Measurements from ENCODE around the gene FGFR3.

- TF ChIP-seq CTCF (IDR thresholded peaks at IDR 0.05; ENCODE audit: low read length) = no peak
- no peak for TF ChIP-seq EZH2 (IDR thresholded peaks at IDR 0.05; ENCODE audit: borderline replicate concordance, low read length)
These were observed 8.7 kb upstream of the FGFR3 start for GRCh38 chr4:1784395-1784788.
